Kidney (tissue), 14 donors: Measurements from ENCODE around the gene PLCL2. TPM values are rescaled to one million over a fixed set of nuclear protein-coding genes. Genes with fewer than 3 reads are reported as not detected.
A peak's percentile ranks its signal among the peaks of the same experiment; 100 is the strongest.

Source experiments
- DNase-seq, 5 donors: peaks; one replicate each; pipeline ENCODE4 v3.0.0-alpha.2; 2013 to 2020
- FAIRE-seq: peaks from 2 replicates; lab custom pipeline; 2012; peaks lifted over from hg19 to GRCh38; lab: Jason Lieb, UNC
- H3K27ac ChIP-seq, 2 donors: one replicate each; pipeline ENCODE4 v1.7.0; 2013; ENCODE audit warnings: low read depth in 2 of 2, low read length in 2 of 2, inconsistent platforms in 1 of 2
- H3K27me3 ChIP-seq: one replicate; pipeline ENCODE4 v1.7.1; 2013; ENCODE audit warnings: low read length, inconsistent platforms; ENCODE audit not compliant: control insufficient read depth, insufficient read depth
- H3K36me3 ChIP-seq, 3 donors: one replicate each; pipeline versions ENCODE4 v1.7.0 to v1.7.1; 2013; ENCODE audit warnings: low read length in 3 of 3, control low read depth in 1 of 3, inconsistent platforms in 1 of 3; ENCODE audit not compliant: insufficient read depth in 3 of 3, control insufficient read depth in 2 of 3
- H3K4me1 ChIP-seq, 3 donors: one replicate each; pipeline versions ENCODE4 v1.7.0 to v1.7.1; 2013; ENCODE audit warnings: low read length in 3 of 3, inconsistent platforms in 1 of 3, low read depth in 1 of 3; ENCODE audit not compliant: control insufficient read depth in 2 of 3, insufficient read depth in 2 of 3
- H3K4me3 ChIP-seq, 3 donors: one replicate each; pipeline versions ENCODE4 v1.7.0 to v1.8.1; 2013; ENCODE audit warnings: low read length in 3 of 3, control low read depth in 1 of 3, inconsistent platforms in 1 of 3
- H3K9ac ChIP-seq, 3 donors: one replicate each; pipeline versions ENCODE4 v1.7.0 to v1.7.1; 2013; ENCODE audit warnings: low read length in 3 of 3, control low read depth in 1 of 3, inconsistent platforms in 1 of 3
- H3K9me3 ChIP-seq, 3 donors: one replicate each; pipeline versions ENCODE4 v1.7.0 to v1.7.1; 2013; ENCODE audit warnings: low read length in 3 of 3, control low read depth in 1 of 3, inconsistent platforms in 1 of 3; ENCODE audit not compliant: control insufficient read depth in 2 of 3, insufficient read depth in 1 of 3
- intact Hi-C: fragments of 100-400 bp; cut with DNase I; formaldehyde crosslinking; loops from one replicate; pipeline ENCODE4 v1.11.1; 2022
- polyA plus RNA-seq: library from polyadenylated mRNA; stranded (reverse); fragments of 350-450 nt; fragmentation: Illumina TruSeq; extraction: RNeasy Lipid Tissue Mini Kit (QIAGEN cat#74804); gene quantifications from one replicate; pipeline ENCODE4 v1.2.3, GENCODE V29; 2014; ENCODE audit warnings: low read depth, low replicate concordance; ENCODE audit not compliant: insufficient read depth
- total RNA-seq: library from RNA; stranded (reverse); fragmentation: NEBNext Ultra II Directional; extraction: Animal tissue kit (Norgen Biotek cat#: 25700); gene quantifications from one replicate; pipeline ENCODE4 v1.2.1, GENCODE V29; 2021
- TF ChIP-seq, protein P1 (sequence below): IDR thresholded peaks from 3 replicates; pipeline ENCODE4 v1.5.1; 2012; ENCODE audit warnings: mild to moderate bottlenecking, moderate library complexity, borderline replicate concordance; ENCODE audit not compliant: insufficient read depth; ENCODE audit errors: extremely low read depth
- donor health status: control.
- donor health status: control.
- donor health status: control.
- donor health status: control.
- donor health status: control.
- donor health status: DM: yes; HTN: yes; CAD: no.
- donor health status: Normal renal cell carcinoma (clear cell type).

The PLCL2 gene
- total and polyA plus RNA-seq, 2 donors from 2014 or later: 10.5 to 19.1 TPM

DNA sequence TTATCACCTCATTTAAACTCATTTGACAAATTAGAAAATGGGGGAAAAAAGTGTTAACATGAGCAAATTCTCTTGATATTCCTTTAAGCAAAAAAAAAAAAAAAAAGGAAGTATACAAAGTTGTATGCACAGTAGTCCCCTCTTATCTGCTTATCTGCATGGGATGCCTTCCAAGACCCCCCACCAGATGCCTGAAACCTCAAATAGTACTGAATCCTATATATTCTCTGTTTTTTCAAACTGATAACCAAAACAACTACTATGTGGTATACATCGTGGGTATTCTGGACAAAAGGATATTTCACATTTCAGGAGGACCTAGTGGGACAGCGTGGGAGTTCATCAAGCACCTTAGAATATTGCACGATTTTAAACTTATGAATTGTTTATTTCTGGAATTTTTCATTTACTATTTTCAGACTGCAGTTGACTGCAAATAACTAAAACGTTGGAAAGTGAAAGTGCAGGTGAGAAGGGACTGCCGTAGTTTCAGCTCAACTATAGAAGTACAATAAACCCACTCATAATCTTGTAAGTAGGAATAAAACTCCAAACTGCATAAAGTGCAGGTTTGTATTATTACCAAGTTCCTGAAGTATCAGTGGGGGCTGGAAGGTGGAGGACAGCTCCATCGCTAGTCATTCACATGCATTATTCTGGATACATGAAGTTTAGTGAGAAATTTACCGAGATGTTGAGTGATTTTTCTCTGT, 43.6 kb upstream of the PLCL2 start:
- FAIRE-seq (no peak), DNase-seq (no peak)
- H3K27ac ChIP-seq: no peak overlapping the region
- TF ChIP-seq, protein P1, sequence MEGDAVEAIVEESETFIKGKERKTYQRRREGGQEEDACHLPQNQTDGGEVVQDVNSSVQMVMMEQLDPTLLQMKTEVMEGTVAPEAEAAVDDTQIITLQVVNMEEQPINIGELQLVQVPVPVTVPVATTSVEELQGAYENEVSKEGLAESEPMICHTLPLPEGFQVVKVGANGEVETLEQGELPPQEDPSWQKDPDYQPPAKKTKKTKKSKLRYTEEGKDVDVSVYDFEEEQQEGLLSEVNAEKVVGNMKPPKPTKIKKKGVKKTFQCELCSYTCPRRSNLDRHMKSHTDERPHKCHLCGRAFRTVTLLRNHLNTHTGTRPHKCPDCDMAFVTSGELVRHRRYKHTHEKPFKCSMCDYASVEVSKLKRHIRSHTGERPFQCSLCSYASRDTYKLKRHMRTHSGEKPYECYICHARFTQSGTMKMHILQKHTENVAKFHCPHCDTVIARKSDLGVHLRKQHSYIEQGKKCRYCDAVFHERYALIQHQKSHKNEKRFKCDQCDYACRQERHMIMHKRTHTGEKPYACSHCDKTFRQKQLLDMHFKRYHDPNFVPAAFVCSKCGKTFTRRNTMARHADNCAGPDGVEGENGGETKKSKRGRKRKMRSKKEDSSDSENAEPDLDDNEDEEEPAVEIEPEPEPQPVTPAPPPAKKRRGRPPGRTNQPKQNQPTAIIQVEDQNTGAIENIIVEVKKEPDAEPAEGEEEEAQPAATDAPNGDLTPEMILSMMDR: no peak
- no peaks in the 10 kb centered on the region for H3K36me3 ChIP-seq
- no peaks in the 10 kb centered on the region for H3K27me3 ChIP-seq
- H3K9me3 ChIP-seq: no peaks in the 10 kb centered on the region
- H3K9ac ChIP-seq: no peak overlapping the region
- no peak overlapping the region for H3K4me3 ChIP-seq
- H3K4me1 ChIP-seq: peaks cover 0 to 3% (median 0%) of the 10 kb centered on the region in 3 donors
- intact Hi-C loops: no loop called here

- DNase-seq (no peak), FAIRE-seq (no peak)
- intact Hi-C loops: no loop called here
- no peaks in the 10 kb centered on the region for H3K27me3 ChIP-seq
- TF ChIP-seq, protein P1: no peak
- H3K36me3 ChIP-seq: no peaks in the 10 kb centered on the region
- no peak overlapping the region for H3K27ac ChIP-seq
- H3K9me3 ChIP-seq: no peaks in the 10 kb centered on the region
- peaks cover 0 to 3% (median 0%) of the 10 kb centered on the region in 3 donors for H3K4me1 ChIP-seq
- no peak overlapping the region for H3K4me3 ChIP-seq
- H3K9ac ChIP-seq: no peak overlapping the region
Observed at GRCh38 chr3:16841904-16842271, 42.9 kb upstream of the PLCL2 start.

DNA sequence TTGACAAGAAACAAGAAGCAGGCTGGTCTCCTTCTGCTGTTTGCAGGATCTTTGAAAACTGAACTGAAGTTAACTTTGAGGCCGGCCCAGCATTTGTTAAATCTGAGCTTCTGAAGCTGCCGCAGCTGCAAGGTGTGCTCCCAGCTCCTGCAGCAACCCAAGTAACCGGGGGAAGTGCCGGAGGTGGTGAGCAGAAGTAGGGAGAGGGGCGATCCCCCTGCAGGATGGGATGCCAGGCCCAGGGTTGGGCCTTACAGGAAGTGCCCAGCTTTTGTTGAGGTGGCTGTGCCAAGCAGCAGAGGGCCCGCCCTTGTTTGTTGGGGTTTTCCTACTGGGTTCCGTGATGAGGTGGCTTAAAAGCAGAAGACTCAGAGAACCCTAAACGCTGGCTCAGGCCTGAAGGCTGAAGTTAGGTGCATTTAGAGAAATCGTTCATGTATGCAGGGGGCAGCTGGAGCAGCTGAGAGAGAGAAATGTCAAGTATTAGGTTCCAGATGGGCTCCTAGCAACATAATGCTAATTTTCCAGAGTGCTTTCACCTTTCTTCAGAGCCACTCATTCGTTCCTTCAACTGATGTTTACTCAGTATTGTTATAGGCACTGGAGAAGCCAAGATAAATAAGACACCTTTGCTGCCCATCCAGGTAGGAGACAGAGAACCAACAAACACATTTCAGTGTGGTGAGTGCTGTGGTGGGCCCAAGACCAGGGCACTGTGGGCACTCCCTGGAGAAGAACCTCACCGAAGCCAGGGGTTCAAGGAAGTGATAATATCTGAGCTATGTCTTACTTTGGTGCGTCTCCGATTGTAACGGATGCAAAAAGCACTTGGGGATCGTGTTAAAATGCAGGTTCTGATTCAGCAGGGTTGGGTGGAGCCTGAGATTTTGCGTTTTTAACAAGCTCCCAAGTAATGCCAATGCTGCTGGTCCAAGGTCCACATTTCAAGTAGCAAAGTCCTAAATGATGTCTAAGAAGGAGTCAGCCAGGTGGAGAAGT, 42.2 kb upstream of the PLCL2 start:
- no peaks in the 10 kb centered on the region for H3K27me3 ChIP-seq
- no peak overlapping the region for H3K9ac ChIP-seq
- H3K9me3 ChIP-seq: no peaks in the 10 kb centered on the region
- no peak overlapping the region for H3K4me3 ChIP-seq
- H3K27ac ChIP-seq: no peak overlapping the region
- TF ChIP-seq, protein P1: no peak
- FAIRE-seq (no peak), DNase-seq (peak; percentile 25 to 82 (median 53))
- peaks cover 0 to 3% (median 0%) of the 10 kb centered on the region in 3 donors for H3K4me1 ChIP-seq
- intact Hi-C loops: no loop called here
- no peaks in the 10 kb centered on the region for H3K36me3 ChIP-seq
